HG02981 (cell line): ENCODE measurements around the gene MORN1.

Experiments used
- ATAC-seq: cut with Tn5 transposase; IDR thresholded peaks from one replicate; pipeline ENCODE4 v1.9.1; 2021; ENCODE audit warnings: mild to moderate bottlenecking, moderate library complexity; ENCODE audit not compliant: unreplicated experiment

Gene MORN1

GRCh38 chr1:2311184-2312032 is 79.9 kb downstream of the MORN1 start:
- no peak for ATAC-seq

DNA sequence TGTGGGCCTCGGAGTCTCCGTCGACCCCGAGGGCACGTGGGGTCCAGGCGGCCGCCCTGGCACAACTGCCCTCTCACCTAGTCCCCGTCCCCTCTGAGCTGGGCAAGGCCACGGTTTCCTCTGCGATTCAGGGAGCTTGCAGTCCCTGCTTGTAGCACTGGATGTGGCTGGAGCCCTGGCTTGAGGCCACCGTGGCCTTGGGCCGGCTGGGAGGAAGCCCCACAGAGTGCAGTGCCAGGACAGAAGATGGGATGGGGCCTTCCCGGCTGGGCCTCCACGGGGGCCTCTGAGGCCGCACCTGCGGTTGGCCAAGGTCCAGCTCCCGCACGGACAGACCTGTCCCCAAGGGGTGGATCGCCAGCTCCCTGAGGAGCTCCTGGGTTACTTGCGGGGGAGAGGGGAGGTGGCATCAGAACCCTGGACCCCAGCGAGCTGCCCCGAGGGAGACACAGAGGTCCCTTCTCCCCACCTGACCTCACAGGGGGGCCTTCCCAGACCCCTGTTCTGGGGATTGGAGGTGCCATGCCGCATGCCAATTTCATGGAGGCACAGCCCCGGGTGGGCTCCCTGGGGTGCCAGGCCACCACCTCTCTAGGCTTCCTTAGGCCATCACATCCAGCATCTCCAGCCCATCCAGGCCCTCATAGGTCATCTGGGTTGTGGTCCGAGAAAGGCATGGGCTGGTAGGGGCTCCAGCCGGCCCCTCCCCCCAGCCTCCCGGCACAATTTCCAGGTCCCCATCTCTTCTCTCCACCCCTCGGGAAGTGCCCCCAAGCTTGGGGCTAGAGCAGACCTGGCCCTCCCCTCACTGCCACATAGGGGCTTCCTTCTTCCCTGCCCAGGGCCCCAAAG is 80.8 kb downstream of the MORN1 start:
- no peak for ATAC-seq

DNA sequence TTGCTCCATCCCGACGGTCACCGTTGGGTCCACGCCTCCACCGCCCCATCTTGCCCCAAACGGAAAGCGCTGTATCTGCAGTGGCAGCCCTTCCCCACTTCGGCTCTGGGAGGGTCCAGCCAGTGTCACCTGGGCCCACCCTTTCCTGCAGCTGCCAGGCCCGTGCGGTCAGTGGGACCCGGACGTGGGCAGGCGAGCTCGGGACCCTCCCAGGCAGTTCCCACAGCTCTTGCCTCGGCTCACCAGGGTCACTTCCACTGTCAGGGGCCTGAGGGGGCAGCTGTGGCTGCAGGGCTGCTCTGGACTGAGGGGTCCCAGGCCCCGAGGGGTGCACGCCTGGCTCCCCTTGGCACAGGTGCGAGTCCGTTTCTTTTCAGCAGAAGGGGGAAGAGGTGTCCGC is 82.5 kb downstream of the MORN1 start:
- no peak for ATAC-seq

- no peak for ATAC-seq
These were observed 83.4 kb downstream of the MORN1 start for GRCh38 chr1:2307972-2308371.

DNA sequence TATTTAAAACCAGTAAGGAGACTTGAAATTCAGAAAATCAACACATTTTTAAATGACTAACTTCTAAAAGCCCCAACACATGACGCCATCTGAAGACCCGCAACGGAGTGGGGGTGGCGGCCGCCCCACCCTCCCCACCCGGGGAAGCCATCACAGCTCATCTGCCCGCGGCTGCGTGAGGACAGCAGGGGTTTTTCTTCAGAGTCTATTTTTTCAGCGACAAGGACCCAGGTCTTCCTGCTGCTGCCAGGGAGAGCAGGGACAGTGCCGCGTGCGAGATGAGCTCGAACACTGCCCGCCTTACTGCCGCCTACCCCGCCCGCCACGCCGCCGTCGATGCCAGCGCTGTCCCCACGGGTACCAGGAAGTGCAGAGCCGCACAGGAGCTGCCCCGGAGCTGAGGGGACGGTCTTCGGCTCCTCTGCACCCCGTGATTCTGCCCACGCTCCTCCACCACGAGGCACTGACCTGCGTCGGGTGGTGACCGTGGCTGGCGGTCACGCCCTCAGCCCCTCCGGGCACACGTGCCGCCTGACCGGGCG is 84.2 kb downstream of the MORN1 start:
- ATAC-seq, result no peak

DNA sequence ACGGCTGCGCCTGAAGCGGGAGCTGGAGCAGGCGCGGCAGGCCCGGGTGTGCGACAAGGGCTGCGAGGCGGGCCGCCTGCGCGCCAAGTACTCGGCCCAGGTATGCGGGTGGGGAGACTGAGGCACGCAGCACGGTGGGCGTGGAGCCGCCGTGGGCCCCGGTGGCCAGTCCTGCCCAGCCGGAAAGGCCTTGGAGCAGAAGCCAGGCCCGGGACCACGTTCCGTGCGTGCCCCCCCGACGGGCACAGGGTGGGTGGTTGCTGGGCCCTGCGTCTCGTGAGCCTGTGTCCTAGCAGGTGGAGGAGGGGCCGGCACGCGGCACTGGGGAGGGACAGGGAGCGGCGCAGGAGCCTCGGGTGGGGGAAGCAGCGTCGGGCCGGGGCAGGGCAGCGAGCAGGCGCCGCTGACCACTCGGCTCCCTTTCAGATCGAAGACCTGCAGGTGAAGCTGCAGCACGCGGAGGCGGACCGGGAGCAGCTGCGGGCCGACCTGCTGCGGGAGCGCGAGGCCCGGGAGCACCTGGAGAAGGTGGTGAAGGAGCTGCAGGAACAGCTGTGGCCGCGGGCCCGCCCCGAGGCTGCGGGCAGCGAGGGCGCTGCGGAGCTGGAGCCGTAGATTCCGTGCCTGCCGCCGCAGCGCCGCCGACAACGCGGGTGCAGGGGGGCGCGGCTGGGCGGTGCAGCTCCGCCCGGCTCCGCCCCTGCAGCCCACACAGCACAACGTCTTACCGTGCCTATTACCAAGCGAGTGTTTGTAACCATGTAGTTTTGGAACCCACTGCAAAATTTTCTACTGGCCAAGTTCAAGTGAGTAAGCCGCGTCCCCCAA is 85.0 kb downstream of the MORN1 start:
- no peak for ATAC-seq

GRCh38 chr1:2304921-2305681 is 86.3 kb downstream of the MORN1 start:
- no peak for ATAC-seq

DNA sequence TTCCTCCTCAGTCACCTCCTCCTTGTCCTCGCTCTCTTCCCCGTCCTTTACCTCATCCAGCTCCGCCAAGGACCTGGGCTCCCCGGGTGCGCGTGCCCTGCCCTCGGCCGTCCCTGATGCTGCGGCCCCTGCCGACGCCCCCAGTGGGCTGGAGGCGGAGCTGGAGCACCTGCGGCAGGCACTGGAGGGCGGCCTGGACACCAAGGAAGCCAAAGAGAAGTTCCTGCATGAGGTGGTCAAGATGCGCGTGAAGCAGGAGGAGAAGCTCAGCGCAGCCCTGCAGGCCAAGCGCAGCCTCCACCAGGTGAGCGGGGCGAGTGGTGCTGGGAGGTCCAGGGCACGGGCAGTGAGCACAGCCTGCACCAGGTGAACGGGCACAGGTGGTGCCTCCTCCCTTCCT is 87.1 kb downstream of the MORN1 start:
- no peak for ATAC-seq

DNA sequence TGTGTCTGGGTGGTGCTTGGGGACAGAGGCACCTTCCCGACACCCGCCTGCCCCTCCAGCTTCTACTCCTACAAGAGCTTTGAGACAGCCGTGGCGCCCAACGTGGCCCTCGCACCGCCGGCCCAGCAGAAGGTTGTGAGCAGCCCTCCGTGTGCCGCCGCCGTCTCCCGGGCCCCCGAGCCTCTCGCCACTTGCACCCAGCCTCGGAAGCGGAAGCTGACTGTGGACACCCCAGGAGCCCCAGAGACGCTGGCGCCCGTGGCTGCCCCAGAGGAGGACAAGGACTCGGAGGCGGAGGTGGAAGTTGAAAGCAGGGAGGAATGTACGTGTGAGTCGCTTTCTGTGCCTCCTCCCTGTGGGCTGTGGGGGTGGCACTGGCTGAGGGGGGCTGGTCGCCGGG is 87.6 kb downstream of the MORN1 start:
- ATAC-seq, result no peak

DNA sequence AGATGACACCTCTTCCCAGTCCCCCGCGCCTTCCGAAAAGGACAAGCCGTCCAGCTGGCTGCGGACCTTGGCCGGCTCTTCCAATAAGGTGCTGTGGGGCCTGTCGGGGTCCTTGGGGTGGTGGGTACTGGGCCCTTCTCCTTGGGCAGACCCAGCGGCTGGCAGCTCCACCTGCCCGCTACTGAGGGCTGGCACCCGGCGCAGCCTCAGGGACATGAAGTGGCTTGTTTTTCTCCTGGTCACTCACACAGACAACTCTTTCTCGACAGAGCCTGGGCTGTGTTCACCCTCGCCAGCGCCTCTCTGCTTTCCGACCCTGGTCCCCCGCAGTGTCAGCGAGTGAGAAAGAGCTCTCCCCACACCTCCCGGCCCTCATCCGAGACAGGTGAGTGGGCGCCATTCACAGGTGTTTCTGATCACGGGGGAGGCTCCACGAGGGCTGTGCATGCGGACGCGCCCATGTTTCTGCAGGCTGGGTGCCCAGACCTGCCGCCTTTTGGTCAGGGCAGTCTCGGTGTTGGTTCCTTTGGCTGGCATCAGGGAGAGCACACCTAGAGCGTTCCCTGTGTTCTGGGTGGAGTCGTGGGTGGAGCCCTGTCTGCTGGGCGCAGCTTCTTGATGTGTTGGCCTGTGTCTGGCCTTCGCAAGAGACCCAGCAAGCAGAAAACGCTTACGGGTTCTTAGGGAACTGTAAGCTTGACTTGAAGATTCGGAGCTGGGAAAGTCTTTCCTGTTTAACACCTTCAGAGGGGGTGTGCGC is 88.2 kb downstream of the MORN1 start:
- ATAC-seq, result no peak

- no peak for ATAC-seq
These were observed 88.9 kb downstream of the MORN1 start for GRCh38 chr1:2302292-2302925.

DNA sequence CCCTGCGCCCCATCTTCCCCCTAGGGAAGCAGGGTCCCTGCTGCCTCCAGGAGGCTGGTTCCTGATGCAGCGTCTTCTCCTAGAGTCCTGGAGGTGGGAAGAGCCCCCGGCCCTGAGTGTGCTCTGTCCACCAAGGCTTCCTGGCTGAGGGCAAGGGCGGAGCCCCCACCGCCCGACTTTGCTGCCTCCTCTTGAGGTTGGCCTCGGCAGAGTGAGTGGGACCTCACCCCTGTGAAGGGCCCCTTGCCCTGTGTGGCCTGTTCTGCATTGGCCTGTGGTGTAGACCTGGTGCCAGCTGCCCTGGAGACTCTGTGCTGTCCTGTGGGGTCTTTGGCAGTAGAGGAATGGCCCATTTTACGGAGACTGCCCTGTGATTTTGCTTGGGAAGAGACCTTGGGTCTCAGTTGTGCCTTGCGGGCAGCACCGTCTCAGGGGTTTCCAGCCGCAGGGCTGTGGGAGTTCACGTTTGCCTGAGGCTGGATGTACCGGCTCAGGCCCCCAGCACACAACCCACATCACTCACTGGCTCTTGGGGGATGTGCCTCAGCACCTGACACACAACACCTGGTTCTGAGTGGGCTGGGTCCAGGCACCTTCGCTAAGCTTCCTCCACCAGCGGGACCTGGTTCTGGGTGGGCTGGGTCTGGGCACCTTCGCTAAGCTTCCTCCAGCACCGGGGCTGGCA is 89.6 kb downstream of the MORN1 start:
- no peak for ATAC-seq

DNA sequence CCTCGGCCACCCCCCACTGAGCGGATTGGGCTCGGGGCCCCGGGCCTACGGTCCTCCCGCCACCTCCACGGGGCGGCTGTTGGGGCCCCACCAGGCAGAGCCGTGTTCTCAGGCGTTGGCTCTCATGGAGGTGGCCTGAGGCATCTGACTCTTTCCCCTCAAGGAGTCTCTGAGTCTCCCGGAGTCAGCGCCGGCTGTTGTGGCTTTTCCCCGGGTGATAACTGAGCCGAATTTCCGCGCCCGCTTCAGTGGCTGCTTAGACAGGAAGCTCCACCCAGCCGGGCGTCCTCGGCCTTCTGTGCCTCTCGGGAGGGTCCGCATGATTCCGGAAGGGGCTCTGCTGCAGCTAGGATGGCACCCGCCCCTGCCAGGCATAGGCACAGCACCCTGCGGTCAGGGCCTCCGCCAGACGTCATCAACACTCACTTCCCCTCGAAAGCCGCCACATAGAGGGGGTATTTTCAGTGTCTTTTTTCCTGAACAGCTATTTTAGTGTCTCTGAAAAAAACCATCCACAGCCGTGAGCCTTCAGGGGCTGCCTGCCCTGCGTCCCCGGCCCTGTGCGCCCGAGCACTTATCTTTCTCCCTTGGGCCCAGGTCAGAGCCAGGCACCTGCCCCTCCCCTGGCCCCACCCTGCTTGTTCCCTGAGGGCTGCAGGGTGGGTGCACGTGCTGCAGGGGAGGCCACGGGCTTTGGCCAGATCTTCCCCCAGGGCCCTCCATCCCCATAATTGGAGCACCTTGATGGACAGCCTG is 90.3 kb downstream of the MORN1 start:
- peak; percentile 52 for ATAC-seq

- peak; percentile 79 for ATAC-seq
These were observed 91.2 kb downstream of the MORN1 start for GRCh38 chr1:2300004-2300771.

- ATAC-seq, result no peak
These were observed 92.2 kb downstream of the MORN1 start for GRCh38 chr1:2299131-2299627.

- no peak for ATAC-seq
These were observed 92.7 kb downstream of the MORN1 start for GRCh38 chr1:2298685-2299084.
